ENCODE data around the gene RNF225.

GRCh38 chr19:58350871-58351557, 44.4 kb upstream of the RNF225 start:
- TF ChIP-seq CTCF (IDR thresholded peaks at IDR 0.05) = no peak
- no peak for TF ChIP-seq POLR2AphosphoS5 (IDR thresholded peaks at IDR 0.05; ENCODE audit: insufficient read depth in 1 of 2, low read depth in 1 of 2)
- no peak for TF ChIP-seq POLR2A (IDR thresholded peaks at IDR 0.05)
